Thyroid gland (tissue), 4 donors: ENCODE measurements around the gene ANKRD49. TPM values are rescaled to one million over a fixed set of nuclear protein-coding genes. Genes with fewer than 3 reads are reported as not detected.
"Not testable (repeated sequence)": the region's sequence is repeated elsewhere in the genome, so short reads cannot be mapped to it uniquely, and the experiment has no call there.

Experiments
- DNase-seq, 2 donors: peaks; one replicate each; pipeline ENCODE4 v3.0.0-alpha.2; 2019
- H3K27ac ChIP-seq, 3 donors: fragments of 200-600 bp; sonication (generic); 1 replicate in 2 of 3; 2 replicates in 1 of 3; pipeline ENCODE4 v1.5.1; 2016 to 2019; ENCODE audit warnings: mild to moderate bottlenecking in 1 of 3, moderate library complexity in 1 of 3
- H3K27me3 ChIP-seq: fragments of 200-600 bp; sonication (generic); one replicate; pipeline ENCODE4 v1.5.1; 2019
- H3K36me3 ChIP-seq, 2 donors: fragments of 200-600 bp; sonication (generic); one replicate each; pipeline ENCODE4 v1.5.1; 2016 to 2019
- H3K4me1 ChIP-seq, 2 donors: fragments of 200-600 bp; sonication (generic); one replicate each; pipeline ENCODE4 v1.5.1; 2017 to 2019
- H3K4me3 ChIP-seq, 3 donors: fragments of 200-600 bp; sonication (generic); replicated peaks in 1 of 3; 1 replicate in 2 of 3; 2 replicates in 1 of 3; pipeline ENCODE4 v1.5.1; 2016; ENCODE audit warnings: mild to moderate bottlenecking in 1 of 3
- H3K9me3 ChIP-seq: fragments of 200-600 bp; sonication (generic); one replicate; pipeline ENCODE4 v1.5.1; 2017
- POLR2A ChIP-seq, 2 donors: fragments of 450-650 bp; IDR thresholded peaks; one replicate each; pipeline ENCODE4 v1.6.1; 2017; ENCODE audit warnings: antibody characterized with exemption in 2 of 2, mild to moderate bottlenecking in 2 of 2, moderate library complexity in 1 of 2
- WGBS, 2 donors: methylation state at CpG; one replicate each; pipeline ENCODE4 v1.1.5; 2017; 5-methylcytosine and 5-hydroxymethylcytosine counted together
- intact Hi-C: fragments of 100-400 bp; cut with DNase I; formaldehyde crosslinking; loops from one replicate; pipeline ENCODE4 v1.15.1; 2023
- total RNA-seq, 4 donors: library from RNA; depleted of rRNA; stranded (reverse); fragments of >200 nt; gene quantifications; one replicate each; pipeline ENCODE4 v1.2.3, GENCODE V29; 2016
- TF ChIP-seq, protein P1 (sequence below), 6 experiments: fragments of 200-600 bp in 3 of 6; fragments of 450-650 bp in 3 of 6; sonication (generic) in 3 of 6; IDR thresholded peaks; one replicate each; pipeline ENCODE4 v1.5.1; 2016 to 2019; ENCODE audit warnings: antibody characterized with exemption in 6 of 6, mild to moderate bottlenecking in 2 of 6, inconsistent platforms in 1 of 6, moderate library complexity in 1 of 6

ANKRD49 gene
- total RNA-seq, 4 donors from 2014 or later: 29.8 to 61.4 (median 32.2) TPM

DNA sequence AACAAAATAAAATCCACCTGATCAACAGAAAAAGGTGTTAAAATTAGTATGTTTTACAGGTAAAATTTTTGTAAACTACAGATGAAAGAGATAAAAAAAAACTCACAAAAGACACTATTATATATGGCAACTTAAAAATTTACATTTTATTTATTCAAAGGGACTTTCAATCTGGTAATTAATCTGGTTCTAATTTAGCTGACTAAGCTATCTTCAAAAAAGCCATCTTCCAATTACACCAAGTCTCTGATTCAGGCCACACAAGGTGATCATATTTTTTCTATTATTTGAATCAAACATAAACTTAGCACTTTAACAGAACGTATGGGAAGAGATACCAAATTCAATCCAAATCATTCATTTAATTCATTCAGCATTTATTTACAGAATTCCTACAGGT lies 7.7 kb upstream of the ANKRD49 start:
- intact Hi-C loops: no loop called here
- Histone ChIP-seq H3K27ac (no peak overlapping the region), H3K27me3 (no peaks in the 10 kb centered on the region), H3K9me3 (no peaks in the 10 kb centered on the region), H3K4me1 (no peaks in the 10 kb centered on the region), H3K36me3 (peaks cover 0 to 25% of the 10 kb centered on the region in 2 donors), H3K4me3 (no peak overlapping the region)
- 91 to 92% methylated on average over 1 of the region's 1 CpG for WGBS, 2 donors
- no peak for TF ChIP-seq POLR2A (IDR thresholded peaks at IDR 0.05)
- TF ChIP-seq, protein P1, sequence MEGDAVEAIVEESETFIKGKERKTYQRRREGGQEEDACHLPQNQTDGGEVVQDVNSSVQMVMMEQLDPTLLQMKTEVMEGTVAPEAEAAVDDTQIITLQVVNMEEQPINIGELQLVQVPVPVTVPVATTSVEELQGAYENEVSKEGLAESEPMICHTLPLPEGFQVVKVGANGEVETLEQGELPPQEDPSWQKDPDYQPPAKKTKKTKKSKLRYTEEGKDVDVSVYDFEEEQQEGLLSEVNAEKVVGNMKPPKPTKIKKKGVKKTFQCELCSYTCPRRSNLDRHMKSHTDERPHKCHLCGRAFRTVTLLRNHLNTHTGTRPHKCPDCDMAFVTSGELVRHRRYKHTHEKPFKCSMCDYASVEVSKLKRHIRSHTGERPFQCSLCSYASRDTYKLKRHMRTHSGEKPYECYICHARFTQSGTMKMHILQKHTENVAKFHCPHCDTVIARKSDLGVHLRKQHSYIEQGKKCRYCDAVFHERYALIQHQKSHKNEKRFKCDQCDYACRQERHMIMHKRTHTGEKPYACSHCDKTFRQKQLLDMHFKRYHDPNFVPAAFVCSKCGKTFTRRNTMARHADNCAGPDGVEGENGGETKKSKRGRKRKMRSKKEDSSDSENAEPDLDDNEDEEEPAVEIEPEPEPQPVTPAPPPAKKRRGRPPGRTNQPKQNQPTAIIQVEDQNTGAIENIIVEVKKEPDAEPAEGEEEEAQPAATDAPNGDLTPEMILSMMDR (IDR thresholded peaks at IDR 0.05): no peak
- no peak for DNase-seq

DNA sequence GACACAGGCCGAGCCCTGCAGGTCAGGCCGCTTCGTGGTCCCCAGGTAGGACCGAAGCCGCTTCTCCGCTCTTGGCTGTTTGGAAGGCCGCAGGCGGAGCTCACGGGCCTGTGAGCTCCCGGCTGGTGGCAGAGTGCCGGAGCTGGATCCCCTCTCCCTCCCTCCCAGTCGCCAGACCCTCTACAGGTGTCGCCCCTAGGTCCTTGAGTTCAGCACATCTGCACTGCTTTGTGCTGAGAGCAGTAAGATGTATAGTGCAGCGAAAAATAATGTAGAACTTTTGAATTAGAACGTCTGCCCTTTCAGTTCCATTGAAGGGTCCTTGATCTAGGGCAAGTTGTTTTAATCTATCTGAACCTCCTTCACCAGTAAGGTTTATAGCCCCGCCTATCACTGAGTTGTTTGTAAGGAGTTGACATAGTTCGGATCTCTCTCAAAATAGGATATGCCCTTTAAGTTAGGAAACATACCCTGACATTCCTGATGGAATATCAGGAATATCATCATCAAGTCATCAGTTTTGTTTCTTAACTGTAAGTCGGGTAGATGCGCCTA lies 419 bp downstream of the ANKRD49 start:
- Histone ChIP-seq H3K4me3 (peak overlapping the region; percentile 77 to 98 (median 87)), H3K4me1 (peaks cover 10 to 15% of the 10 kb centered on the region in 2 donors), H3K36me3 (peaks cover 20 to 23% of the 10 kb centered on the region in 2 donors), H3K9me3 (no peaks in the 10 kb centered on the region), H3K27ac (peak overlapping the region; percentile 79 to 87 (median 84)), H3K27me3 (no peaks in the 10 kb centered on the region)
- intact Hi-C loops: no loop called here
- 4 to 7% methylated on average over 11 to 13 of the region's 19 CpGs for WGBS, 2 donors
- no peak for DNase-seq
- no peak for TF ChIP-seq POLR2A (IDR thresholded peaks at IDR 0.05)
- TF ChIP-seq, protein P1 (IDR thresholded peaks at IDR 0.05): no peak

DNA sequence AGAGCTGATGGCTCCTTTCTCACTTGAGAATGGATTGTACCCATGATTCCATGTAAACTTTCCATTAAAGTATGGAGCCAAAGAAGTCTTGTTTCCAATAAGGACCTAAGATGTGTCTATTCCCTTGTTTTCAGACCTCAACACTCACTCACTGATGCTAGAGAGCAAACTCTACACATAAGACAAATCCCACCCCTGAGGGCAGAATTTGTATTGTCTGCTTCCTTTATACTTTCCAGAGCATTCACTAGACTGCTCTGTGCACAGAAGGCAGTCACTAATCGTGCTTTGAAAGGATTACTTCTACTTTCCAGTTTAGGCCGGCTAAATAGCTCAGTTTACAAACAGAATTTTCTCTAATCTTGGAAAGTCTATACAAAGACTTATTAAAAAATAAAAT lies 6.4 kb downstream of the ANKRD49 start:
- no peak for DNase-seq
- no peaks in the 10 kb centered on the region for H3K9me3 ChIP-seq
- 92 to 93% methylated on average over 2 of the region's 2 CpGs for WGBS, 2 donors
- intact Hi-C loops: no loop called here
- H3K27ac ChIP-seq: no peak overlapping the region
- no peaks in the 10 kb centered on the region for H3K27me3 ChIP-seq
- peaks cover 0 to 1% of the 10 kb centered on the region in 2 donors for H3K4me1 ChIP-seq
- no peak overlapping the region for H3K4me3 ChIP-seq
- H3K36me3 ChIP-seq: peaks cover 27 to 28% of the 10 kb centered on the region in 2 donors
- TF ChIP-seq POLR2A (IDR thresholded peaks at IDR 0.05): no peak
- TF ChIP-seq, protein P1 (IDR thresholded peaks at IDR 0.05): no peak

DNA sequence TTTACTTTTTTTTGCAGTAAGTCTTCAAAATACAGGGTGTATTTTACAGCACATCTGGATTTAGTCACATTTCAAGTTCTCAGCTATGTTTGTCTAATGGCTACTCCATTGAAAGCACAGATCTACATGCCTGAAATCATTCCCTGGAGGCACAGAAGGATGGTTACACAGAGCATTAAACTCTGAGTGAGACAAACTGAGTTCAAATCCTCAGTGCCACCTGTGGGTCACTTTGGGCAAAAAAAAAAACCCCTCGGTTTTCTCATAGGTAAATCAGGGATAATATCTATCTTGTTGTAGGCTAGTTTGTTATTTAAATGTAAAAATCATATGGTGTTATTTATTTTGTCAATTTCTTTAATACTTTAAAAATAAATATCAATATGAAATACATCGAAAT lies 7.7 kb downstream of the ANKRD49 start:
- Histone ChIP-seq H3K4me1 (no peaks in the 10 kb centered on the region), H3K27me3 (no peaks in the 10 kb centered on the region), H3K4me3 (no peak overlapping the region), H3K27ac (no peak overlapping the region), H3K36me3 (peaks cover 27 to 28% of the 10 kb centered on the region in 2 donors), H3K9me3 (no peaks in the 10 kb centered on the region)
- DNase-seq: no peak
- WGBS, 2 donors: 64 to 69% methylated on average over 2 of the region's 2 CpGs
- no peak for TF ChIP-seq POLR2A (IDR thresholded peaks at IDR 0.05)
- TF ChIP-seq, protein P1 (IDR thresholded peaks at IDR 0.05): no peak
- intact Hi-C loops: no loop called here

DNA sequence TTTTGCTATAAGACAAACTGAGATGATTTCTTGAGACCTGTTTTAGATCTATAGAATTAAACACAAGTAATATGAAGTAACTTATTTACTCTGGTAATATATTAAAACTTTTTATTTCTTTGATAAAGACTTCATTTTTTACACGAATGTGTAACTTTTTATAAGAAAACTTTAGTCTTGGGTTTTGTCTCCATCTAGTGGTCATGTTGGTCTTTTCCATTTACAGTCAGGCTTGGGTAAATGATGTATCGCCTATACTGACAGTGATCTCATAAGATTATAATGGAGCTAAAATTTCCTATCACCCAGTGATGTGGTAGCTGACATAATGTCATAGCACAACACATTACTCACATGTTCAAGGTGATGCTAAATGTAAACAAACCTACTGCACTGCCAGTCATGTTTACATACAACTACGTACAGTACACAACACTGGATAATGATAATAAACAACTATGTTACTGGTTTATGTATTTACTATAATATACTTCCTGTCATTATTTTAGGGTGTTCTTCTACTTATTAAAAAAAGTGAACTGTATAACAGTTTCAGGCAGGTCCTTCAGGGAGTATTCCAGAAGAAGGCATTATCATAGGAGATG lies 11.0 kb downstream of the ANKRD49 start:
- intact Hi-C loops: loop anchor here (5.0 kb wide), 1 partner anchor 607 kb away; no protein-coding TSS in a partner anchor
- no peak for TF ChIP-seq POLR2A (IDR thresholded peaks at IDR 0.05)
- TF ChIP-seq, protein P1 (IDR thresholded peaks at IDR 0.05): peak in 5 of 6 experiments; percentile 41 to 76 (median 69)
- no peak for DNase-seq
- WGBS, 2 donors: 3 to 7% methylated on average over 3 of the region's 3 CpGs
- H3K36me3 ChIP-seq: peaks cover 3 to 5% of the 10 kb centered on the region in 2 donors
- H3K4me3 ChIP-seq: no peak overlapping the region
- no peaks in the 10 kb centered on the region for H3K4me1 ChIP-seq
- H3K9me3 ChIP-seq: no peaks in the 10 kb centered on the region
- H3K27me3 ChIP-seq: no peaks in the 10 kb centered on the region
- H3K27ac ChIP-seq: no peak overlapping the region

DNA sequence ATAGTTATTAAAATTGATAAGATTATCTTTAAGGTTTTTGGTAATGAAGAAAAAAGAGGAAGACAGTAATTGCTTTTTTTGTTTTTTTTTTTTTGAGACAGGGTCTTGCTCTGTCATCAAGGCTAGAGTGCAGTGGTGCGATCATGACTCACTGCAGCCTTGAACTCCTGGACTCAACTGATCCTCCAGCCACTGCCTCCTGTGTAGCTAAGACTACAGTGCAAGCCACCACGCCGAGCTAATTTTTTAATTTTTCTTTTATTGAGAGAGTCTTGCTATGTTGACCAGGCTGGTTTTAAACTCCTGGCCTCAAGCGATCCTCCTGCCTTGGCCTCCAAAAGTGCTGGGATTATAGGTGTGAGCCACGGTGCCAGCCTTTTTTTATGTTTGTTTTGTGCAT lies 12.7 kb downstream of the ANKRD49 start:
- not testable (repeated sequence) for DNase-seq, H3K9me3 ChIP-seq, H3K4me1 ChIP-seq, H3K4me3 ChIP-seq, H3K27me3 ChIP-seq, H3K27ac ChIP-seq, H3K36me3 ChIP-seq
- intact Hi-C loops: loop anchor here (5.0 kb wide), 1 partner anchor 609 kb away; no protein-coding TSS in a partner anchor
- 92% methylated on average over 5 of the region's 5 CpGs for WGBS, 2 donors
